H1 (cell line): ENCODE results near the gene ZC2HC1C. TPM values are rescaled to one million over a fixed set of nuclear protein-coding genes. Genes with fewer than 3 reads are reported as not detected.

Source experiments
- CTCF ChIA-PET: fragments of 300-600 bp; sonication (Branson Sonifier 250); formaldehyde crosslinking; loops from one replicate; lab custom pipeline; 2021; ENCODE audit not compliant: partially characterized antibody; lab: Charles Lee
- POLR2A ChIA-PET: fragments of 300-600 bp; sonication (Branson Sonifier 250); formaldehyde crosslinking; loops from one replicate; lab custom pipeline; 2021; ENCODE audit warnings: inconsistent platforms; ENCODE audit not compliant: partially characterized antibody; lab: Charles Lee
- DNase-seq, 2 experiments: peaks; one replicate each; pipeline versions ENCODE4 v3.0.0 to v3.0.0-alpha.2; 2010 to 2022; ENCODE audit warnings: low spot score in 2 of 2, low read depth in 1 of 2, mixed read lengths in 1 of 2
- FAIRE-seq: peaks from 2 replicates; lab custom pipeline; 2011; peaks lifted over from hg19 to GRCh38; lab: Jason Lieb, UNC
- H2AFZ ChIP-seq: 2 replicates; pipeline ENCODE4 v1.8.1; 2012; ENCODE audit warnings: low read length, inconsistent platforms
- H2AK5ac ChIP-seq: 2 replicates; pipeline ENCODE4 v1.6.1; 2013; ENCODE audit warnings: low read depth, low read length
- H2BK120ac ChIP-seq: replicated peaks from 2 replicates; pipeline ENCODE3; 2013; ENCODE audit warnings: low read depth, low read length, inconsistent platforms
- H2BK12ac ChIP-seq: 2 replicates; pipeline ENCODE4 v1.6.1; 2013; ENCODE audit warnings: low read depth, low read length
- H2BK15ac ChIP-seq: 2 replicates; pipeline ENCODE4 v1.6.1; 2013; ENCODE audit warnings: low read length
- H2BK20ac ChIP-seq: 2 replicates; pipeline ENCODE4 v1.6.1; 2013; ENCODE audit warnings: low read length
- H2BK5ac ChIP-seq: 2 replicates; pipeline ENCODE4 v1.6.1; 2013; ENCODE audit warnings: low read depth, low read length
- H3K14ac ChIP-seq: 2 replicates; pipeline ENCODE4 v1.6.1; 2013; ENCODE audit warnings: inconsistent platforms; ENCODE audit not compliant: insufficient read length
- H3K18ac ChIP-seq: 2 replicates; pipeline ENCODE4 v1.6.1; 2013; ENCODE audit warnings: low read length; ENCODE audit errors: extremely low read depth
- H3K23ac ChIP-seq: 2 replicates; pipeline ENCODE4 v1.6.1; 2013; ENCODE audit warnings: inconsistent platforms; ENCODE audit not compliant: insufficient read length
- H3K23me2 ChIP-seq: 2 replicates; pipeline ENCODE4 v1.6.1; 2013; ENCODE audit warnings: low read depth, low read length
- H3K27ac ChIP-seq: 2 replicates; pipeline ENCODE4 v1.6.1; 2011; ENCODE audit warnings: low read depth, low read length, inconsistent platforms
- H3K27me3 ChIP-seq, 4 experiments: replicated peaks in 1 of 4; 1 replicate in 1 of 4; 2 replicates in 3 of 4; pipeline versions ENCODE4 v1.6.1 to v1.8.1; 2011 to 2013; ENCODE audit warnings: low read length in 3 of 4, mild to moderate bottlenecking in 3 of 4, inconsistent platforms in 2 of 4, mixed read lengths in 2 of 4, moderate library complexity in 1 of 4; ENCODE audit not compliant: control insufficient read depth in 3 of 4, insufficient read depth in 3 of 4; ENCODE audit errors: extremely low read depth in 1 of 4
- H3K36me3 ChIP-seq, 4 experiments: 2 replicates each; pipeline versions ENCODE4 v1.6.1 to v1.8.1; 2011 to 2013; ENCODE audit warnings: mild to moderate bottlenecking in 4 of 4, low read length in 3 of 4, moderate library complexity in 2 of 4, control low read depth in 1 of 4, inconsistent platforms in 1 of 4; ENCODE audit not compliant: insufficient read depth in 4 of 4, control insufficient read depth in 2 of 4
- H3K4ac ChIP-seq: replicated peaks from 2 replicates; pipeline ENCODE3; 2013; ENCODE audit warnings: low read length, low read depth, mixed read lengths, inconsistent platforms; ENCODE audit not compliant: insufficient read length
- H3K4me1 ChIP-seq, 4 experiments: replicated peaks in 1 of 4; 1 replicate in 1 of 4; 2 replicates in 3 of 4; pipeline versions ENCODE4 v1.6.1 to v1.8.1; 2011 to 2013; ENCODE audit warnings: low read length in 3 of 4, inconsistent platforms in 2 of 4, mixed read lengths in 1 of 4; ENCODE audit not compliant: insufficient read depth in 4 of 4, control insufficient read depth in 3 of 4
- H3K4me2 ChIP-seq, 2 experiments: 2 replicates each; pipeline versions ENCODE4 v1.6.1 to v1.8.1; 2011 to 2013; ENCODE audit warnings: low read depth in 2 of 2, low read length in 2 of 2, control low read depth in 1 of 2, inconsistent platforms in 1 of 2, mild to moderate bottlenecking in 1 of 2; ENCODE audit not compliant: insufficient read depth in 1 of 2
- H3K4me3 ChIP-seq, 4 experiments: fragments of 200-600, 300-600 bp in 1 of 4; sonication (generic), shearing (Covaris generic), sonication (Bioruptor Twin) in 1 of 4; 2 replicates each; pipeline versions ENCODE4 v1.5.1 to v1.8.1; 2011 to 2016; ENCODE audit warnings: low read length in 4 of 4, low read depth in 3 of 4, control low read depth in 2 of 4, inconsistent platforms in 2 of 4, mild to moderate bottlenecking in 2 of 4, mixed read lengths in 1 of 4, moderate library complexity in 1 of 4; ENCODE audit not compliant: insufficient read depth in 2 of 4; ENCODE audit errors: extremely low read depth in 1 of 4
- H3K56ac ChIP-seq: replicated peaks from 2 replicates; pipeline ENCODE3; 2013; ENCODE audit warnings: low read depth, mild to moderate bottlenecking, mixed read lengths, low read length, inconsistent platforms; ENCODE audit not compliant: insufficient read length
- H3K79me1 ChIP-seq: 2 replicates; pipeline ENCODE4 v1.6.1; 2013; ENCODE audit warnings: low read depth, low read length, control low read depth
- H3K79me2 ChIP-seq, 2 experiments: 2 replicates each; pipeline versions ENCODE4 v1.6.1 to v1.8.1; 2012 to 2013; ENCODE audit warnings: low read length in 2 of 2, mild to moderate bottlenecking in 2 of 2, inconsistent platforms in 1 of 2; ENCODE audit not compliant: insufficient read depth in 2 of 2, control insufficient read depth in 1 of 2
- H3K9ac ChIP-seq, 4 experiments: replicated peaks in 1 of 4; 1 replicate in 1 of 4; 2 replicates in 3 of 4; pipeline versions ENCODE4 v1.6.1 to v1.8.1; 2011 to 2013; ENCODE audit warnings: low read depth in 3 of 4, low read length in 3 of 4, control low read depth in 2 of 4, mild to moderate bottlenecking in 2 of 4, moderate library complexity in 2 of 4, inconsistent platforms in 1 of 4; ENCODE audit errors: extremely low read depth in 1 of 4
- H3K9me3 ChIP-seq, 2 experiments: 2 replicates each; pipeline versions ENCODE4 v1.6.1 to v1.8.1; 2012 to 2013; ENCODE audit warnings: mild to moderate bottlenecking in 2 of 2, moderate library complexity in 2 of 2, control low read depth in 1 of 2, inconsistent platforms in 1 of 2, low read depth in 1 of 2, low read length in 1 of 2, mixed read lengths in 1 of 2; ENCODE audit not compliant: insufficient read depth in 2 of 2
- H4K20me1 ChIP-seq, 2 experiments: replicated peaks in 1 of 2; 2 replicates each; pipeline versions ENCODE3 to v1.8.1; 2011 to 2013; ENCODE audit warnings: inconsistent platforms in 2 of 2, low read length in 2 of 2, mild to moderate bottlenecking in 1 of 2; ENCODE audit not compliant: insufficient read depth in 2 of 2, control insufficient read depth in 1 of 2
- H4K5ac ChIP-seq: 2 replicates; pipeline ENCODE4 v1.6.1; 2013; ENCODE audit warnings: low read length, low read depth, mixed read lengths, inconsistent platforms; ENCODE audit not compliant: insufficient read length
- H4K8ac ChIP-seq: 2 replicates; pipeline ENCODE4 v1.8.0; 2013; ENCODE audit warnings: mild to moderate bottlenecking, moderate library complexity, low read length, inconsistent platforms; ENCODE audit not compliant: insufficient read depth; ENCODE audit errors: extremely low read depth
- H4K91ac ChIP-seq: replicated peaks from 2 replicates; pipeline ENCODE3; 2013; ENCODE audit warnings: low read length, mixed read lengths, inconsistent platforms; ENCODE audit not compliant: insufficient read length
- HDAC2 ChIP-seq, 2 experiments: fragments of 300-600 bp in 1 of 2; sonication (generic) in 1 of 2; IDR thresholded peaks; 2 replicates each; pipeline ENCODE4 v1.6.1; 2011 to 2012; ENCODE audit warnings: low read depth in 2 of 2, low read length in 2 of 2, mild to moderate bottlenecking in 2 of 2, moderate library complexity in 2 of 2, borderline replicate concordance in 1 of 2, inconsistent platforms in 1 of 2
- ZNF274 ChIP-seq: IDR thresholded peaks from 2 replicates; pipeline ENCODE4 v1.7.0; 2012; ENCODE audit warnings: low read length, borderline replicate concordance; ENCODE audit errors: extremely low read depth
- WGBS, 2 experiments: shearing (Covaris generic) in 1 of 2; methylation state at CpG; one replicate each; pipeline versions ENCODE4 v1.1.6 to v1.1.7; 2013 to 2015; ENCODE audit warnings: low lambda C conversion rate in 2 of 2, mixed read lengths in 2 of 2, inconsistent platforms in 1 of 2, low coverage in 1 of 2, missing lambda C conversion rate in 1 of 2; ENCODE audit not compliant: insufficient replicate concordance in 2 of 2, insufficient coverage in 1 of 2, insufficient read length in 1 of 2; ENCODE audit errors: extremely low coverage in 1 of 2, missing lambda C conversion rate in 1 of 2; 5-methylcytosine and 5-hydroxymethylcytosine counted together
- polyA plus RNA-seq, 7 experiments: library from polyadenylated mRNA; depleted of rRNA in 3 of 7; stranded (reverse) in 5 of 7; unstranded in 2 of 7; fragments of >200 nt in 5 of 7; fragments of 200-250 nt in 2 of 7; gene quantifications; 1 replicate in 5 of 7; 2 replicates in 1 of 7; 4 replicates in 1 of 7; pipeline versions ENCODE4 v1.2.1 to v1.2.3, GENCODE V29; 2011 to 2013; ENCODE audit warnings: missing spikeins in 2 of 7, mixed read lengths in 2 of 7
- total RNA-seq: library from RNA; stranded (reverse); fragmentation: NEBNext Ultra II Directional; extraction: Animal tissue kit (Norgen Biotek cat#: 25700); gene quantifications from 2 replicates; pipeline ENCODE4 v1.2.1, GENCODE V29; 2021

Gene ZC2HC1C
- total and polyA plus RNA-seq, 2 of the 8 experiments (the other 6 are each of a cell fraction or from before 2014, with no cell fraction given), result 0.57 to 1.2 TPM

GRCh38 chr14:75092698-75093097, 23.3 kb downstream of the ZC2HC1C start:
- H4K5ac ChIP-seq, result no peak overlapping the region
- no peak overlapping the region; a peak in 1 of 8 replicates for H3K4me3 ChIP-seq
- ChIA-PET POLR2A (interaction anchor here (1.2 to 1.5 kb wide), 2 partner anchors 15 to 24 kb away, joined by 3 read pairs; no protein-coding TSS in a partner anchor), CTCF (interaction anchor here (0.6 to 1.2 kb wide), 2 partner anchors 63 to 70 kb away, joined by 3 read pairs; no protein-coding TSS in a partner anchor)
- no peak overlapping the region for H2BK120ac ChIP-seq
- no peak overlapping the region for H3K14ac ChIP-seq
- H3K9me3 ChIP-seq, result no peaks in the 10 kb centered on the region
- H3K27ac ChIP-seq, result no peak overlapping the region
- no peak for DNase-seq
- H4K20me1 ChIP-seq, result no peaks in the 10 kb centered on the region
- no peak overlapping the region for H2BK5ac ChIP-seq
- no peak overlapping the region for H3K56ac ChIP-seq
- H2BK20ac ChIP-seq, result no peak overlapping the region
- H3K4ac ChIP-seq, result no peak overlapping the region
- no peak overlapping the region for H2AFZ ChIP-seq
- no peak overlapping the region for H2AK5ac ChIP-seq
- no peak overlapping the region for H4K91ac ChIP-seq
- H4K8ac ChIP-seq, result no peak overlapping the region
- H3K23me2 ChIP-seq, result no peaks in the 10 kb centered on the region
- H3K23ac ChIP-seq, result no peak overlapping the region
- TF ChIP-seq HDAC2 (IDR thresholded peaks at IDR 0.05; ENCODE audit: borderline replicate concordance in 1 of 2, low read depth in 2 of 2, low read length in 2 of 2), result 0 out of 4 replicates have a peak, but pooled peaks of 1 of the 2 experiments have one; percentile 39
- TF ChIP-seq ZNF274, result no peak
- 0 out of 4 replicates have a peak overlapping the region, but pooled peaks of 1 of the 2 experiments have one; percentile 3 for H3K4me2 ChIP-seq
- H3K18ac ChIP-seq, result no peak overlapping the region
- H3K4me1 ChIP-seq, result no peaks in the 10 kb centered on the region; a peak in 2 of 7 replicates
- H3K27me3 ChIP-seq, result no peaks in the 10 kb centered on the region
- peaks cover 0 to 50% (median 19%) of the 10 kb centered on the region in 4 experiments; a peak in 7 of 8 replicates for H3K36me3 ChIP-seq
- FAIRE-seq, result no peak
- H2BK15ac ChIP-seq, result no peak overlapping the region
- H3K79me1 ChIP-seq, result no peaks in the 10 kb centered on the region
- H3K79me2 ChIP-seq, result no peaks in the 10 kb centered on the region
- no peak overlapping the region for H3K9ac ChIP-seq
- no peak overlapping the region for H2BK12ac ChIP-seq
- WGBS, 2 experiments, result 51% methylated on average over 2 of the region's 2 CpGs; no CpG with 5 or more reads in 1 of the 2 experiments
